ENCODE results near the gene AK4.

AK4 gene

GRCh38 chr1:65221638-65222339 lies 73.8 kb downstream of the AK4 start:
- Histone ChIP-seq H3K4me3 (ENCODE audit: low read depth, low read length) (no peak overlapping the region), H3K4me1 (ENCODE audit: control insufficient read depth, insufficient read depth, low read length) (no peaks in the 10 kb centered on the region), H3K36me3 (ENCODE audit: control insufficient read depth in 2 of 2, insufficient read depth in 1 of 2, low read length in 2 of 2) (peaks cover 6 to 28% of the 10 kb centered on the region in 2 experiments), H3K9me3 (ENCODE audit: control insufficient read depth, insufficient read depth, low read depth, low read length) (no peaks in the 10 kb centered on the region), H3K27ac (ENCODE audit: extremely low read depth, low read depth, low read length) (no peak overlapping the region)
- ChIA-PET CTCF (interaction anchor here (0.6 to 1.1 kb wide), 2 partner anchors 14 to 464 kb away, joined by 3 read pairs; no protein-coding TSS in a partner anchor), POLR2A (no interaction called here)
- TF ChIP-seq ZNF202 (tag by site-specific recombination; IDR thresholded peaks at IDR 0.05; ENCODE audit: borderline replicate concordance) = no peak

GRCh38 chr1:65222340-65222940 lies 74.4 kb downstream of the AK4 start:
- H3K4me1 ChIP-seq (ENCODE audit: control insufficient read depth, insufficient read depth, low read length) = no peaks in the 10 kb centered on the region
- CTCF ChIA-PET = interaction anchor here (0.6 kb wide), 1 partner anchor 464 kb away, joined by 3 read pairs; no protein-coding TSS in a partner anchor
- H3K36me3 ChIP-seq (ENCODE audit: control insufficient read depth in 2 of 2, insufficient read depth in 1 of 2, low read length in 2 of 2) = peaks cover 6 to 28% of the 10 kb centered on the region in 2 experiments
- H3K27ac ChIP-seq (ENCODE audit: extremely low read depth, low read depth, low read length) = no peak overlapping the region
- no peak for TF ChIP-seq ZNF302 (tag by site-specific recombination; IDR thresholded peaks at IDR 0.05; ENCODE audit: low read depth)
- no peak for TF ChIP-seq PATZ1 (tag by site-specific recombination; IDR thresholded peaks at IDR 0.05)
- no peak for TF ChIP-seq ZNF24 (tag by site-specific recombination; IDR thresholded peaks at IDR 0.05)
- TF ChIP-seq ZNF623 (tag by site-specific recombination; IDR thresholded peaks at IDR 0.05) = no peak
- no peak for TF ChIP-seq KLF1 (tag by site-specific recombination; IDR thresholded peaks at IDR 0.05)
- TF ChIP-seq ZNF560 (tag by site-specific recombination; IDR thresholded peaks at IDR 0.05; ENCODE audit: borderline replicate concordance) = no peak
- TF ChIP-seq ZNF791 (tag by site-specific recombination; IDR thresholded peaks at IDR 0.05) = no peak
- no peak for TF ChIP-seq GLI4 (tag by site-specific recombination; IDR thresholded peaks at IDR 0.05)
- TF ChIP-seq ZNF391 (tag by site-specific recombination; IDR thresholded peaks at IDR 0.05; ENCODE audit: borderline replicate concordance, low read depth) = no peak
- TF ChIP-seq ZNF645 (tag by site-specific recombination; IDR thresholded peaks at IDR 0.05) = no peak
- no peak for TF ChIP-seq REST (tag by site-specific recombination; IDR thresholded peaks at IDR 0.05)
- TF ChIP-seq ZNF610 (tag by site-specific recombination; IDR thresholded peaks at IDR 0.05; ENCODE audit: borderline replicate concordance) = no peak
- TF ChIP-seq ZNF280C (tag by site-specific recombination; IDR thresholded peaks at IDR 0.05) = no peak
- TF ChIP-seq ZBTB48 (tag by site-specific recombination; IDR thresholded peaks at IDR 0.05) = no peak
- TF ChIP-seq ZNF555 (tag by site-specific recombination; conservative IDR thresholded peaks at IDR 0.05) = no peak
- H3K4me3 ChIP-seq (ENCODE audit: low read depth, low read length) = no peak overlapping the region
- H3K9me3 ChIP-seq (ENCODE audit: control insufficient read depth, insufficient read depth, low read depth, low read length) = no peaks in the 10 kb centered on the region
- POLR2A ChIA-PET = no interaction called here

All from HEK293 (cell line).